TTC549 (cell line): Measurements from ENCODE around the gene CCL15.
"Not testable (repeated sequence)": the region's sequence is repeated elsewhere in the genome, so short reads cannot be mapped to it uniquely, and the experiment has no call there.

Experiments
- FAIRE-seq: peaks from 2 replicates; lab custom pipeline; 2012; peaks lifted over from hg19 to GRCh38; lab: Jason Lieb, UNC

The CCL15 gene, protein sequence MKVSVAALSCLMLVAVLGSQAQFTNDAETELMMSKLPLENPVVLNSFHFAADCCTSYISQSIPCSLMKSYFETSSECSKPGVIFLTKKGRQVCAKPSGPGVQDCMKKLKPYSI

DNA sequence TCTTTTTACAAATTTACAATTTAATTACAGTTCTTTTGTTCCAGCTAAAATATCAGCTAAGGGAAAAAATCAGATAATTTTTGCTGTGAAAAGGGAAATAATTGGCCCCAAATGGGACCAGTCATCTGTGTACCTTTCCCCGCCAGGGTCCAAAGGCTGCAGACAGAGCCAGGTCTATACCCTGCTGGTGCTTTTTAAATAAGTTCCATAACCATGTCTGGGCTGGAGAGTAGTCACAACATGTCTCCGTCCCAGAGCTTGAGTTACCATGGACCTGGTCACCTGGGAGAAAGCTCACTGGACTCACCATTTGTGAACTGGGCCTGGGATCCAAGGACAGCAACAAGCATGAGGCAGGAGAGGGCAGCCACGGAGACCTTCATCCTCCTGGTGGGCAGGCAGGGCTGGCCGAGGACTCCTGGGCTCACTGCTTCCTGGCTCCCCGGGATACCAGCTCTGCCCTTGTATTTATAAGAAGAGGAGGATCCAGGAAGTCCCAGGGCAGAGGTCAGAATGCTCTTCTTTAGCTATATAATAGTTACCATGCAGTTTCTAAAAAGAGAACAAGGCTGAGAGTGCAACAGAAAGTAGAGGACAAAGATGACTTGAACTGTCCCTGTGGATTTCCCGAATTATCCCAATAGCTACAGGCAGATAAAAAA lies at the start of gene CCL15:
Gene CCL15, minus strand, starts transcription at position 444 of the 662 bp plus-strand sequence. Its CDS starts 61 bp downstream, at position 383.
- no peak for FAIRE-seq

GRCh38 chr17:36049643-36050042 lies 48.3 kb upstream of the CCL15 start:
- FAIRE-seq: no peak

GRCh38 chr17:36048066-36048465 lies 46.7 kb upstream of the CCL15 start:
- no peak for FAIRE-seq

DNA sequence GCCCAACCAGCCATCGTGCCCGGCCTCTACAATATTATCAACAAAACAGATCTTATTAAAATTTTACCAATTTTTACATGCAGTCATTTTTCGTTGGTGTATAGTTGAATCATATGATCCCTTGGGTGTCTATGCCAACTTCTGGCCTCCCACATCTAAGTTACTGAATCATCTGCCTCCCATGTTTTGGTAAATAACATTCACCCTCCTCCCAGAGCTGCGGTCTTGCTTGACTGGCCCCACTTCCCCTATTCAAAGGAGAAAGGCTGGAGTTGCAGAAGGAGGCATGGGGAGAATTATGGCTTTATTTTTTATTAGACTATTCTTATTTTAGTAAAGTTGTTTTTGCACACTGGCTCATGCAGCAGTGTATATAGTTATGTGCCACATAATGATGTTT lies 34.9 kb upstream of the CCL15 start:
- no peak for FAIRE-seq

DNA sequence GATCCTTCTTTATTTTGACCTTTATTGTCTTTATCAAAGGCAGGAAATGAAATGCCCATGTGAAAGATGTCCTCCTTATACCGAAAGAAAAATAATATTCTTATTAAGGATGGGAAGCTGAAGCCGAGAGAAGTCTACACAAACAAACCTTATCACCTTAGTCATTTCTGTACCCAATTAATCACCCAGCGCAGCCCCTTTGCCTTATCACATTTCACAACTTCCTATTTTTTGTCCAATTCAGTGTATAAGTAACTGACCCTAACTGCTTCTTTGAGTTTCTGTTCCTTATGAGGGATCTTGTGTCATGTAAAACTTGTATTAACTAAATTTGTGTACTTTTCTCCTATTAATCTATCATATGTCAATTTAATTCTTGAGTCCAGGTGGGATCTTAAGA lies 32.8 kb upstream of the CCL15 start:
- no peak for FAIRE-seq

GRCh38 chr17:36030956-36031355 lies 29.6 kb upstream of the CCL15 start:
- FAIRE-seq: no peak

DNA sequence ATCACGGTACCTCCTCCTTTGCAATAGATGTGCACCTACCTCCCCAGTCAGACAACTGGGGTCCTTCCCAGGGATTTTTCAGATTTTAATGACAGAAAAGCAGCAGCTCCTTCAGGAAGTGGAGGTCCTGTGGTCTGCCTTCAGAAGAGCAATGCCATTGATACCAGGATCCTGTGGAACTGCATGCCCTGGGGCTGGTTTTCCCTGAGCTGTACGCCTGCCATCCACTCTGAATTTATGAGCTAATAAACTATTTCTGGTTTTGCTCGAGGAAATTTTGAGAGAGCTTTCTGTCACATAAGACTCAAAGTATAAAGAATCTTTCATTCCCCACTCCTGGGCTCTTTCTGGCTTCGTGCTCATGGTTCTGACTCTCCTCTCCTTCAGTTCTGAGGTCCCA lies 26.4 kb upstream of the CCL15 start:
- FAIRE-seq: no peak

DNA sequence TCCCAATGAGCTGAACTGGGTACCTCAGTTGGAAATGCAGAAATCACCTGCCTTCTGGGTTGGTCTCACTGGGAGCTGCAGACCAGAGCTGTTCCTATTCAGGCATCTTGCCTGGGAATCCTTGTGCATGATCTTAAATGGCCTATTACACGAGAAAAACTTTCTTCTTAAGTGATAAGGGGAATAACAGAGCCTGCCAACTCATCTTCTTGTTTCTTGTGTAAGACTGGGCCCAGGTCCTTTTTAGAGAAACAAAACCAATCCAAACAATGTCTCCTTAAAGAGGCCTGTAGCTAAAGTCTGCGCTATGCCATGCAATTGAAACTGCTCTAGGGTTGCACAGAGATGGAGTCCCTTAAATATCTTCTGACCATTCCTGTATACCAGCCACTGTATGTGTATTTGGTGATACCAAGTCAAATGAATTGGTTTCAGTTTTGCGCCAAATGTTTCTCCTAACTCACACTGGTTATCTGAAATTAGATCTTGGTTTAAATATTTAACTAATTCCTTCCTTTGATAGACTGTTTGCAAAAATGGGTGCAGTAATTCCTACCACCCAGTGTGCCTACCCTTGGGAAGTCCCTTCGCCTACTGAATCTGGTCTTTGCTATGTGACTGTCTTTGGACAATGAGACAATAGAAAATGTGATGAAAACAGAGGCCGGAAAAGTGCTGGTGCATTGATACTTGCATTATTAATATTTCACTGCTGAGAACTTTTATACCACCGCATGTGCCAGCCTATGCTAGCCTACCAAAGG lies 22.9 kb upstream of the CCL15 start:
- FAIRE-seq: no peak

DNA sequence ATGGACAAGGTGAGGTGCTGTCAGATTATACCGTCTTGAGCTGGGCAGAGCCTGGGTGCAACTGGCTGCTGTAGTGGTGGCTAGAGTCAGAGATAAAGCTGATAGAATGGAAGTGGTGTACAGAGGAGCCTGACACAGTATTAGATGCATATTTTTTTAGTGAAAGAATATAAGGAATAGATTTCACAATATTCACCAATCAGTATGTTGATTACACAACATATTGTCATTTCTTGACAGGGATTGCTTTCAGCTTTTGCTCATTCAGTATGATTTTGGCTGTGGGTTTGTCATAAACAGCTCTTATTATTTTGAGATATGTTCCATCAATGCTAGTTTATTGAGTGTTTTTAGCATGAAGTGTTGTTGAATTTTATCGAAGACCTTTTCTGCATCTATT lies 18.1 kb upstream of the CCL15 start:
- FAIRE-seq: no peak

GRCh38 chr17:36017799-36018198 lies 16.4 kb upstream of the CCL15 start, which contains the start of gene CCL23:
Gene CCL23, minus strand, starts transcription at chr17:36017972. Its CDS starts 75 bp downstream, at chr17:36017897.
- FAIRE-seq: no peak

GRCh38 chr17:36016555-36016954 lies 15.2 kb upstream of the CCL15 start:
- no peak for FAIRE-seq

- not testable (repeated sequence) for FAIRE-seq
These were observed 14.5 kb upstream of the CCL15 start for GRCh38 chr17:36015895-36016294.

- no peak for FAIRE-seq
These were observed 13.6 kb upstream of the CCL15 start for GRCh38 chr17:36014946-36015345.

GRCh38 chr17:36011201-36011600 lies 9.8 kb upstream of the CCL15 start:
- no peak for FAIRE-seq

DNA sequence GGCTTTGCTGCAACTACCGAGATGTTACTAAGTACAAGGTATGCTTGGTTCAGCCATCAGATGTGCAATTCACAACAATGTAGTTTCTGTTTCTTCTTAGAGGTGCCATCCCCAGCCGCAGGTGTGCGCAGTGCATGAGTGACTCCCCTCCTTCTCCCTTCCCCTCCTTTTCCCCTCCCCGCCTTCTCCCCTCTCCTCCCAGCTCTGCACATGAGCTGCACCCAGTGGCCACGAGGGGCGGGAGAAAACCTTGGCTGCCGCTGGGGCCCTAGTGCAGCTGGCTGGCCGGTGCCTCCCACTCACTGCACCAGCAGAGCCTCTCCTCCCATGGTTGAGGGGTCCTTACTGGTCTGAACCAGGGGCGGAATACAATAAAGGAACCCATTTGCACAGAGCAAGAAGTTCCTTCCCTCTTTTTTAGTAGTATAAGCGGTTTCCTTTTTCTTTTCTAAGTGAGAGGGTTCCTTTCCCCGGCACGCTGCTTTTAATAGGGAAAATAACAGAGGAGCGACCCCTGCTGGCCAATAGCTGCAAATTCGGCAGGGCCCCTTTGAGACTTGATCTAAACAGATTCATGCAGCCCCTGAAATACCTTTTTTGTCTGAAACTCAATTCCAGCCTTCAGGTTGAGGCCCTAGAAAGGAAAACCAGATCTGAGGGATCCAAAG lies 7.8 kb upstream of the CCL15 start:
- no peak for FAIRE-seq

- no peak for FAIRE-seq
These were observed 3.3 kb upstream of the CCL15 start for GRCh38 chr17:36004594-36005108.

GRCh38 chr17:36002631-36003030 lies 1.3 kb upstream of the CCL15 start:
- no peak for FAIRE-seq

DNA sequence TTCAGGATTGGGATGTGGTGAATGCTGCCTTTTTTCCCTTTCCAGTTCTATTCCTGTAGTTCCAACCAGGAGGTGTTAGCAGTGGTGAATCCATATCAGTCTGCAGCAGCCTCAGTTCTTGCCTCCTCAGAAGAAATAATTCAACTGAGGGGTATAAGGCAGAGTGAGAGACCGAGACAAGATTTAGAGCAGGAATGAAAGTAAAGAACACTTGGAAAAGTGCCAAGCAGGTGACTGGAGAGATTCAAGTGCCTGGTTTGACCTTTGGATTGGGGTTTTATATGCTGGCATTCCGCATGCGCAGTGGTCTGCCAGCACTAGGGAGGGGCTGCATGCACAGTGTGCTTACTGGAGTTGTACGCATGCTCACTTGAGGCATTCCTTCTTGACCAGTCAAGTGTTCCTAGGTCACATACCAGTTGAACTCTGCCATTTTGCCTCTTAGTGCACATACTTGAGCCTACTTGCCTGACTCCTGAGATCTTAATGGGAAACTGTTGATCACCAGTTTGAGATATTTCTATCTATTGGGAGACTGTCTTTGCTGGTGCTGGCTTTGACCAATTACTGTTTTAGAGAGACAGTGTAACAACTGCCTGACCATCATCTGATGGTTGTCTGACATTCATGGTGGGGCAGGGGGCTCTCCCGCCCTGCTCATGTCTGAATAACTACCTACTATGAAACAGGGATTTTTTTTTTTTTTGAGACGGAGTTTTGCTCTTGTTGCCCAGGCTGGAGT lies 680 bp upstream of the CCL15 start:
- FAIRE-seq: no peak

DNA sequence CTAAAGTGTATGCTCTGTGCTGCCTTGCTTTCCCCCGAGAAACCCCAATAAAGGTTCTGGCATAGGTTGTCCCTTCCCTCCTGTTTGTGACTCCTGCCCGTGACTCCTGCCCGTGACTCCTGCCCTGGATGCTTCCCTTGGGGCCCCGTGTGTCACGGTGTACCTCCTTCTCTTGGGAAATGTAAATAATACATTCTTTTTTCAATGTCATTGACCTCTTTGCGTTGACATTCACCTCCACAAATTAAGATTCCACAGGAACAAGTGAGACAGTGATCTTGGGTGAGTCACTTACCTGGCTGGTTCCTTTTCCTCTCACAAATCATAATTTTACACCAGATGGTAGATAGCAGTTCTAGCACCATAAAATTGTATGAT lies 632 bp downstream of the CCL15 start:
- no peak for FAIRE-seq

GRCh38 chr17:35998756-35999155 lies 2.6 kb downstream of the CCL15 start:
- no peak for FAIRE-seq

DNA sequence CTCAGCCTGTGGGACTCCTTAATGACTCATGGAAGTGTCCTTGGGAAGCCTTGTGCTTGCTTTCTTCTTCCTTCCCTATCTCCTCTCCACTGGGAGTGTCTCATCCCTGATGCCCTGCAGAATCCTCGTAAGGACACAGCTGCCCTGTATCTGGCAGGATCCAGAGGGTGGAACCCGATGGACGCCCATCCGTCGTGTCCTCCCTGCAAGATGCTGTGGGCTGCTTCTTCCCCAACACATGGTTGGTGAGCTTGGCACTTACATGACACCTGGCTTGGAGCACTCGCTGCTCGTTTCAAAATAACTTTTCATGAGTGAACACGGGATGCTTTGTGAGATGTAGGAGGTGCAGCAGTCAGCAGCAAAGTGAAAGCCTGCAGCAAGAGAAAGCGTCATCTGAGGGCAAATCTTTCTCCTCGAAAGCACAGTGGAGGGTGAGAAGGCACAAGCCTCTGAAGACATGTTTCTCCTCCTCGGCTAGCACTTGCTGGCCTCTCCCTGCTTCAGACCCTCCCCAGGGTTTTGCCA lies 3.3 kb downstream of the CCL15 start:
- FAIRE-seq: no peak

GRCh38 chr17:35995346-35995745 lies 6.0 kb downstream of the CCL15 start:
- FAIRE-seq: not testable (repeated sequence)
